ENCODE data around the gene SBF2.
"Not testable (repeated sequence)": the region's sequence is repeated elsewhere in the genome, so short reads cannot be mapped to it uniquely, and the experiment has no call there.

Gene SBF2

GRCh38 chr11:9922806-9923205, 371.2 kb downstream of the SBF2 start:
- in situ Hi-C loops (cut with MboI; ENCODE audit: low sequenced_read_pairs) = no loop called here

DNA sequence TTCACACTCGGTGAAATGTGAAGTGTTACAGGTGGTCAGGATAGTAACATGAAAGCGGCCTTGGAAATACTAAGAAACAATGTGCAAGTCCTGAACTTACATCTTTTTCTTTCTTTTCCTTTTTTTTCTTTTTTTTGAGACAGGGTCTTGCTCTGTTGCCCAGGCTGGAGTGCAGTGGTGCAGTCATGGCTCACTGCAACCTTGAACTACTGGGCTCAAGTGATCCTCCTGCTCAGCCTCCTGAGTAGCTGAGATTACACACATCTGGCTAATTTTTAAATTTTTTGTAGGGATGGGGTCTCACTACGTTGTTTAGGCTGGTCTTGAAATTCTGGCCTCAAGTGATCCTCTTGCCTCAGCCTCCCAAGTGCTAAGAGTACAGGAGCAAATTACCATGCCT, 377.5 kb downstream of the SBF2 start:
- in situ Hi-C loops (cut with MboI; ENCODE audit: low sequenced_read_pairs) = no loop called here

- in situ Hi-C loops (cut with MboI; ENCODE audit: low sequenced_read_pairs) = no loop called here
These were observed 380.0 kb downstream of the SBF2 start for GRCh38 chr11:9914064-9914463.

- in situ Hi-C loops (cut with MboI; ENCODE audit: low sequenced_read_pairs) = no loop called here
These were observed 387.8 kb downstream of the SBF2 start for GRCh38 chr11:9905960-9906791.

DNA sequence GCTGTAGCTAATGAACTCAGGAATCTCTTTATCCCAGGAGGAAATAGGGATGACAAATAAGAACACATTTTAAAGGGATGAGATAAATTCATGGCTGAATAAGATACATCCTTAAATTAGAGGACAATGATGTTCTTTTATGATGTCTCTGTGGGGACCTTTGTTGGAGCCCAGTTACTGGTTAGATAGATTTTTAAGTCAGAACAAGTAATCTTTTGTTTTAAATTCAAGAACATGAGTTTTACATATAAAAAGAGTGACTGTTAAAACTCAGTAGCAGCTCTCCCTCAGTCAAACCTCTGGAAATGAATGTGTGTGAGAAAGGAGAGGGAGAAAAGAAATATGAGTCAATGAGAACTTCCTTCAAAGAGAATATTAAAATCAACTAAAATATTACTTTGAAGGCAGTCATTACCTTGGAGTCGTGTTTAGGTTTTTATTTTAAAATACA, 388.5 kb downstream of the SBF2 start:
- in situ Hi-C loops (cut with MboI; ENCODE audit: low sequenced_read_pairs) = no loop called here

DNA sequence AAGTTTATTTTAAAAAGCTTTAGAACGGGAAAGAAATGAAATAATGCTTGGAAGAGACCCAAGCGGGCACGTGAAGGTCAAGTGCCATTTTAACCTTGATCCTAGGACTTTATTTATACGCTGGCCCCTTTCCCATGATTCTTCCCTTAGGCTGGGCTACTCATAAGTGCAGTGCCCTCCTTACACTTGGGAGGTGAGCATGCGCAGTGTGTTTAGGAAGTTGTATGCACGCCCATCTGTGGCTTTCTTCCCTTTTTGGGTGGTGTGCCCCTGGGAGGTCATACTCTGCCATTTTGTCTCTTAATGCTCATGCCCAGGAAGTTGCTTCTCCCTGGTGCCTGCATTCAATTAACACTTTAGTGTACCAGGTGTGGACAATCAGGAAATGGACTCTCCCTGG, 390.4 kb downstream of the SBF2 start:
- in situ Hi-C loops (cut with MboI; ENCODE audit: low sequenced_read_pairs) = no loop called here

DNA sequence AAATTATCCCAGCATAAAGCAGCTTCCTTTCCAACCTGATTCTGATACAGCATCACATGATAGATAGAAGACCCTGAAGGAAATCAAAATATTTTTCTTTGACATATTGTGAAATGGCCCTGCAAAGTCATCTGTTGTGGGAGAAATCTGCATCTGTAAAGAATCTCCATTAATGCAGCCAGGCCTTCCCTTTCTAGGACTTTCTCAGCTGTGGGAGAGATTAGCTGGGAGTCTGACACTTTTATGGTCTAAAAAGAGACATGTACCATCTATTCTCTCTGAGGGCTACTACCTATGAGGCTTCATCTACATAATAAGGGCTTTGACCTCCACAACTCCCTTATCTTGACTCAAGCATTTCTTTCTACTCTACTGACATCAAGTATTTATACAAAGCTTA, 392.1 kb downstream of the SBF2 start:
- in situ Hi-C loops (cut with MboI; ENCODE audit: low sequenced_read_pairs) = no loop called here

- in situ Hi-C loops (cut with MboI; ENCODE audit: low sequenced_read_pairs) = not testable (repeated sequence)
These were observed 393.8 kb downstream of the SBF2 start for GRCh38 chr11:9900253-9900652.

- in situ Hi-C loops (cut with MboI; ENCODE audit: low sequenced_read_pairs) = no loop called here
These were observed 394.3 kb downstream of the SBF2 start for GRCh38 chr11:9899676-9900075.

- in situ Hi-C loops (cut with MboI; ENCODE audit: low sequenced_read_pairs) = no loop called here
These were observed 397.1 kb downstream of the SBF2 start for GRCh38 chr11:9896902-9897301.

GRCh38 chr11:9895006-9895405, 399.0 kb downstream of the SBF2 start:
- in situ Hi-C loops (cut with MboI; ENCODE audit: low sequenced_read_pairs) = no loop called here

GRCh38 chr11:9893474-9893873, 400.5 kb downstream of the SBF2 start:
- in situ Hi-C loops (cut with MboI; ENCODE audit: low sequenced_read_pairs) = no loop called here

GRCh38 chr11:9888938-9889337, 405.1 kb downstream of the SBF2 start:
- in situ Hi-C loops (cut with MboI; ENCODE audit: low sequenced_read_pairs) = no loop called here

GRCh38 chr11:9887472-9887871, 406.5 kb downstream of the SBF2 start:
- in situ Hi-C loops (cut with MboI; ENCODE audit: low sequenced_read_pairs) = no loop called here

DNA sequence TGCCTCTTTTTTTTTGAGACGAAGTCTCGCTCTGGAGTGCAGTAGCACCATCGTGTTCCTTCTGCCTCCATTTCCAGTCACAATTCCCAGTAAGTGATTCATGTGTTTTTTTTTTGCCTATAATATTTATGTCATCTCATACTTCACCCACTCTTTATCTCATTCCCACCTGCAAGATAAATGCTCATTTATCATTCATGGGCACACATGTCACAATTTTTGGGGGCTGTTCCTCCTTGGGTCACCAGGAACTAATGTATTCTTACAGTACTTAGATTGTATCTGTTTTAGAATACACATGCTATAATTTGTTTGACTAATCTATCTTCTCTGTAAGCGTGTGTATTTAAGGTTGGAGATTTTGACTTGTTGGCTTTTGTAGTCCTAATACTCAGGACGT, 407.4 kb downstream of the SBF2 start:
- in situ Hi-C loops (cut with MboI; ENCODE audit: low sequenced_read_pairs) = no loop called here

- in situ Hi-C loops (cut with MboI; ENCODE audit: low sequenced_read_pairs) = no loop called here
These were observed 409.4 kb downstream of the SBF2 start for GRCh38 chr11:9884601-9885000.

DNA sequence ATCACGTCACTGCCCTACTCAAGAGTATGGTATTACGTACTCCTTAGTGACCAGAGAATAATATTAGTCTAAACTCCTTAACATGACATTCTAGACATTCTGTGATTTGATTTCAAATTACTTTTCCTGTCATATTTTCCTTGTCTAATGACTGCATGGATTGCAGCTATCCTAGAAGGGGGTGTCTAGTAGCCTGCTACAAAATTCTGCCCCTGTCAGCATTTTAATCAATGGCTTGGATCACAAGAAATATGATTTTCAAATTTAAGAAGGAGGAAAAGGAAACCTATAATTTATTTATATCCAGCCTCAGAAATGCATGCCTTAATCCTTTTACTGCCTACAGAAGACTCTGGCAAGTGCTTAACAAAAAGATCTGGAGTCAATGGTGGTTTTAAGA, 413.4 kb downstream of the SBF2 start:
- in situ Hi-C loops (cut with MboI; ENCODE audit: low sequenced_read_pairs) = no loop called here

DNA sequence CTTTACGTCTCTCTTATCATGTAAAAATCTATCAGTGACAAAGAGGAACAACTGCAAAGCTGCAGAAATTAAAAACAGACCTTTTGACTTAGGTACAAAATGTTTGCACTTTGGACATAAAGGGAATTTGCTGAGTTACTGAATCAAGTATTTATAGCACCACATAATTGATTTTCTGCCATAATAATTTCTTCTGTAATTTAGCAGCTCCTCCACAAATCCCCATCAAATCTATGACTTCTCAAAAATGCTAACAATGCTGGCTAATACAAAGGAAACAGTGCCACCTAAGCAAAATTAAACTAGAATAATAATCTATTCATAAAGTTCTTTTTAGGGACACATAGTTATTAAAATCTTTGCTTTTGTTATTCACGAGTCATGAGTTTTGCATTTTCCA, 415.1 kb downstream of the SBF2 start:
- in situ Hi-C loops (cut with MboI; ENCODE audit: low sequenced_read_pairs) = no loop called here

GRCh38 chr11:9876331-9876730, 417.7 kb downstream of the SBF2 start:
- in situ Hi-C loops (cut with MboI; ENCODE audit: low sequenced_read_pairs) = no loop called here

DNA sequence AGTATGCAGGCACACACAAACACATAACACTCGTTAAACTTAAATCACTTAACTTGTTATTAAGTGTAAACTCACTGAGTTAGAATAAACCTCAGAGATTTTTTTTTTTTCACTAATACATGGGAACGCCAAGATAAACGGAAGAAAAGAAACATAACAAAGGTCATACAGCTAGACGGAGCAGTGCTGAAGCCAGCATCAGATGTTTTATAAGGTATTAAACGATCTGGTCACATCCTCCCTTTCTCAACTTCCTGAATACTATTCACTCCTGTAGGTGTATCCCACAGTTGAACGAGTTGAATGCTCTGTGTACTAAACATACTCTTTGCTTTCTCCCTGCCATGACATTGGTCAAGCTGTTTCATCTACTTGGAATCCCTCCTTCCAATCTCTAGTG, 418.2 kb downstream of the SBF2 start:
- in situ Hi-C loops (cut with MboI; ENCODE audit: low sequenced_read_pairs) = no loop called here

DNA sequence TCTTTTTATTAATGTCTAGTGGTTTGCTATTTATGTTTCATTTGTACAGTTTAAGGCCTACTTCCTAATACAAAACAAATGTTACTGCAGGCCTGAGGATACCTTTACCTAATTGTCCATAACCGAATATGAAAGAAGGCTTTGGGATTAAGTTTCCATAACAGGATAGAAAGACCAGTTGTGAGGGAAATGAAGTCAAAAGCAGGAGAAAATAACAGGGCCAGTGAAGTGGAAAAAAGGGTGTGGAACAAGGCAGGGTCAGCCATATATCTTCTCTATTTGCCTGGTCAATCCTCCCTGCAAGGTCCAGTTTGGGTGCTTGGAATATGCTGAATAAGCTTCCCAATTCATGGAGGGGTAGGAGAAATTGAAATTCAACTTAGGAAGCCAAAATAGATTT, 418.6 kb downstream of the SBF2 start:
- in situ Hi-C loops (cut with MboI; ENCODE audit: low sequenced_read_pairs) = no loop called here

- in situ Hi-C loops (cut with MboI; ENCODE audit: low sequenced_read_pairs) = no loop called here
These were observed 419.6 kb downstream of the SBF2 start for GRCh38 chr11:9874466-9874865.

DNA sequence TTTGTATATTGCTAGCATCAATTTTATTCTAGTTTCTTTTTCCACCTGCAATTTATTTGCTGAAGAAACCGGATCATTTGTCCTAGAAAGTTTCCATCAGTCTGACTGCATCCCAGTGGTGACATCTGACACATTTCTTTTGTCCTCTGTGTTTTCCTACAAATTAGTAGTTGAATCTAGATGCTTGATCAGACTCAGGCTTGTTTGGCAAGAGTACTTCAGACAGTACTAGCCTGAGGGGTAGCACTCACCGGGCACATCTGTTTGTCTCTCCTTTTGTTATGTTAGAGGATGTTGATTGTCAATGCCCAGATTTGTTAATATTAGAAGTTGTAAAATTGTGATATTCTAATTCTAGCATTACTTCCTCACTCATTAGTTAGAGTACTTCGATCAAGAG, 425.4 kb downstream of the SBF2 start:
- in situ Hi-C loops (cut with MboI; ENCODE audit: low sequenced_read_pairs) = no loop called here

Data from HL-60/S4 (cell line).